Measurements from ENCODE around the gene IKZF2.

The IKZF2 gene

DNA sequence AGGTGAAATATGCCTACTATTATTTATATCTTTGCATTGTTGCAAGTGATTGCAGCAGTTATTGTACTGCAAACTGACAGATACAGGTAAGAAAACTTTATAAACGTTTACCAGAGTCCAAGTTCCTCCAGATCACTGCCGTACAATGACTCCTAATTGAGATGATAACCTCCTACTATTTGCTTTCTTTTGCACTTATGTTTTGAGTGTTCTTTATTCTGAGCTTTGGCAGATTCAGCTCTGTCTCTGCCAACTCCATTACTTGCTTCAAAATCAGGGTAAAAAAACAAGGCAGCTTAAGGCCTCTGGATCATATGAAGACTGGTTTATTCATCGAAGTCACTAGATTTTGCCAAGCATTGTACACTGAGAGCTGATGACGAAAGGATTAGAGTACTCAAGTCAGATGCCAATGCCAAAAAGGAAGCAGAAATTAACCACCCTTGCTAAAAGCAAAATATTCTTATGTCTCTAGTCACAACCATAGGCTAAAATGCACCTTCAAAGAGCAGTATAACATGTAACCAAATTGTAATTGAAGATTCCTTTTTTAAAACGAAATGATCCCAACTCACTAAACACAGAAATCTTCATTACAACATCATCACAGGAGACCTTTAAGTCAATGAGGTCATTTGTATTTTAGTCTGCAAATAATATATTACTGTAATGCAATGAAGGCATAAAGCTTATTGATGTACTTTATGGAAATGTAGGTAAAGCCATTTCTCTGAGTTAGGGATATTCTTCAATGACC is 10.5 kb upstream of the IKZF2 start:
- no peak for DNase-seq
- no peak overlapping the region for H3K27ac Mint-ChIP-seq
- no peaks in the 10 kb centered on the region for H3K27me3 Mint-ChIP-seq (ENCODE audit: low read depth, poor library complexity)
- H3K9me3 Mint-ChIP-seq = no peaks in the 10 kb centered on the region
- TF ChIP-seq, protein P1, sequence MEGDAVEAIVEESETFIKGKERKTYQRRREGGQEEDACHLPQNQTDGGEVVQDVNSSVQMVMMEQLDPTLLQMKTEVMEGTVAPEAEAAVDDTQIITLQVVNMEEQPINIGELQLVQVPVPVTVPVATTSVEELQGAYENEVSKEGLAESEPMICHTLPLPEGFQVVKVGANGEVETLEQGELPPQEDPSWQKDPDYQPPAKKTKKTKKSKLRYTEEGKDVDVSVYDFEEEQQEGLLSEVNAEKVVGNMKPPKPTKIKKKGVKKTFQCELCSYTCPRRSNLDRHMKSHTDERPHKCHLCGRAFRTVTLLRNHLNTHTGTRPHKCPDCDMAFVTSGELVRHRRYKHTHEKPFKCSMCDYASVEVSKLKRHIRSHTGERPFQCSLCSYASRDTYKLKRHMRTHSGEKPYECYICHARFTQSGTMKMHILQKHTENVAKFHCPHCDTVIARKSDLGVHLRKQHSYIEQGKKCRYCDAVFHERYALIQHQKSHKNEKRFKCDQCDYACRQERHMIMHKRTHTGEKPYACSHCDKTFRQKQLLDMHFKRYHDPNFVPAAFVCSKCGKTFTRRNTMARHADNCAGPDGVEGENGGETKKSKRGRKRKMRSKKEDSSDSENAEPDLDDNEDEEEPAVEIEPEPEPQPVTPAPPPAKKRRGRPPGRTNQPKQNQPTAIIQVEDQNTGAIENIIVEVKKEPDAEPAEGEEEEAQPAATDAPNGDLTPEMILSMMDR (IDR thresholded peaks at IDR 0.05) = no peak
- no peaks in the 10 kb centered on the region for H3K4me1 Mint-ChIP-seq
- H3K36me3 Mint-ChIP-seq (ENCODE audit: low read depth) = no peaks in the 10 kb centered on the region
- no peak overlapping the region for H3K4me3 Mint-ChIP-seq

DNA sequence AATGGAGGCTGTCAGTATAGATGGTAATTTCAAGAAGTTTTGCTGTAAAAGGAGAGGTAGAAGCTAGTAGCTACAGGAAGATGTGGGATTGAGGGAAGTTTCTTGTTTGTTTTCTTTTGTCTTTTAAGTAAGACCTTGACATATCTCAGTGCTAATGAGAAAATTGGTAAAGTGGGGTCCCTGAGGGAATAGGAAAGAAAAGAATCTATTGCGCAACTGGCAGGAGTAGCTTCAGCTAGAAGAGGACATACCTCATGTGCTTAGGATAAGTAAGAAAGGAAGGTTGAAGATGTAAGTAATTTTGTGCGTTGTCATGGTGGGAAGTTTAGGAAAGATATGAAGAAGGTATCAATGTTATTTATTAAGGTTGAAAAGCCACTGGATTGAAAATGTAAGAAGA is 8.4 kb upstream of the IKZF2 start:
- Mint-ChIP-seq H3K4me1 (no peaks in the 10 kb centered on the region), H3K4me3 (no peak overlapping the region), H3K36me3 (ENCODE audit: low read depth) (no peaks in the 10 kb centered on the region), H3K27ac (no peak overlapping the region), H3K27me3 (ENCODE audit: low read depth, poor library complexity) (no peaks in the 10 kb centered on the region), H3K9me3 (no peaks in the 10 kb centered on the region)
- TF ChIP-seq, protein P1 (IDR thresholded peaks at IDR 0.05) = no peak
- DNase-seq = no peak

DNA sequence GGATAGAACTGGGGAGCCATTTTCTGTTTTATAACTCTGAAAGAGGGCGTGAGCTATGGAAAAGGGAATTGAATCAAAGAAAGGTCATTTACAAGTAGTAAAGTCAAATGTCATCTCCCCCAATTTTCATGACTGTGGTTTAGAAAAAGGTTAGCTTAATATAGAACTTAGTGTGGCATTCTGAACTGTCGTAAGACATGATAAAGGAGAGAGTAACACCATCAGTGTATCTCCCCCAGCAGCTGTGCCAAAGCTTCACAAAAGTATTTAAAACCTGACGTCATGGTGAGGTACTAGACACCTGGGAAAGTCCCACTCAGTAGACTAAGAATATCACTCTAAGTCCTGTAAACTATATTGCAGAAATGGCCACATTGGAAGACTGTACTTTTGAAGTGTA is 5.8 kb upstream of the IKZF2 start:
- TF ChIP-seq, protein P1 (IDR thresholded peaks at IDR 0.05) = no peak
- Mint-ChIP-seq H3K4me3 (no peak overlapping the region), H3K27me3 (ENCODE audit: low read depth, poor library complexity) (peaks cover 3% of the 10 kb centered on the region), H3K36me3 (ENCODE audit: low read depth) (no peaks in the 10 kb centered on the region), H3K9me3 (no peaks in the 10 kb centered on the region), H3K4me1 (peaks cover 12% of the 10 kb centered on the region), H3K27ac (no peak overlapping the region)
- DNase-seq = no peak

DNA sequence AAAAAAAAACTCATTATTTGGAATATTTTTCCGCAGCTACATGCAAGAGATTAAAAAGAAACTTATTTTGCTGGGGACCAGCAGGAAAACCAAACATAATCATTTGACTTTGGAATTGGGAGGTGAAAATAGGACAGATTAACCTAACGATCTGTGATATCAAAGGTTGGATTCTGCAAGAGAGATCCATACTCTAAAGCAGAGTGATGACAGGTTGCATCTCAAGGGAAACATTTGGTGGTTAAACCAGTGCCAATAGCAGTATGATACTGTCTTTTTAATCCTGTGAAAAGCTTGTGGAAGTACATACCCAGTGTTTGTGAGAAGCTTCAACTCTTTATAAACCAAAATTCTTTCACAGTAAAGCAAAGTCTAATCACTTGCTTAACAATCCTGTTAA is 5.3 kb upstream of the IKZF2 start:
- DNase-seq = no peak
- H3K9me3 Mint-ChIP-seq = no peaks in the 10 kb centered on the region
- H3K27me3 Mint-ChIP-seq (ENCODE audit: low read depth, poor library complexity) = peaks cover 4% of the 10 kb centered on the region
- TF ChIP-seq, protein P1 (IDR thresholded peaks at IDR 0.05) = no peak
- H3K36me3 Mint-ChIP-seq (ENCODE audit: low read depth) = no peaks in the 10 kb centered on the region
- peaks cover 14% of the 10 kb centered on the region for H3K4me1 Mint-ChIP-seq
- H3K4me3 Mint-ChIP-seq = no peak overlapping the region
- no peak overlapping the region for H3K27ac Mint-ChIP-seq

DNA sequence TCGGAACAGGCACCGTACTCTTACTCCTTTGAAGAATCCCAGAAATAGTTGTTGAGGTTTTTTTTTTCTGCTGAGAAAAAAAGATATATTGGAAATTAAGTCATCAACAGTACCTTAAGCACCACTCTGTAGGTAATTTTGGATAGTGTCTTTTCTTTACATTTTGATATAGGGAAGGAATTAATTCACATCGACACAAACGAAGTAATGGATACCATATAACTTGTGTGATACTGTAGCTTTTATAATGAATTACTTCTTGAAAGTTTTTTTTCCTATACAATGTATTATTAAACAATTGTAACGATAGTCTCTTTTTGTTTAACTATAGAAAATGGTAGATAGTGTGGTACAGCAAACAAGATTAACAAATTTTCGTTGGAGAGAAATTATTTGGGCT is 1.5 kb upstream of the IKZF2 start:
- peaks cover 45% of the 10 kb centered on the region for H3K4me1 Mint-ChIP-seq
- no peaks in the 10 kb centered on the region for H3K36me3 Mint-ChIP-seq (ENCODE audit: low read depth)
- H3K27me3 Mint-ChIP-seq (ENCODE audit: low read depth, poor library complexity) = peaks cover 11% of the 10 kb centered on the region
- TF ChIP-seq, protein P1 (IDR thresholded peaks at IDR 0.05) = no peak
- H3K9me3 Mint-ChIP-seq = no peaks in the 10 kb centered on the region
- no peak overlapping the region for H3K27ac Mint-ChIP-seq
- peak overlapping the region; percentile 84 for H3K4me3 Mint-ChIP-seq
- no peak for DNase-seq
